Keratinocyte (primary cell): ENCODE data around the gene REPIN1.

ENCODE experiments used
- EZH2 ChIP-seq: IDR thresholded peaks from one replicate; pipeline ENCODE4 v1.6.1; 2012; ENCODE audit warnings: inconsistent platforms, mild to moderate bottlenecking, low read length, moderate library complexity
- TF ChIP-seq, protein P1 (sequence below), 3 experiments: IDR thresholded peaks in 1 of 3; conservative IDR thresholded peaks in 1 of 3; optimal IDR thresholded peaks in 1 of 3; 2 replicates in 2 of 3; 3 replicates in 1 of 3; pipeline versions ENCODE3 to v1.5.1; 2011; ENCODE audit warnings: low read length in 3 of 3, mild to moderate bottlenecking in 3 of 3, moderate library complexity in 2 of 3, control low read depth in 1 of 3, inconsistent platforms in 1 of 3; ENCODE audit not compliant: insufficient read depth in 2 of 3; ENCODE audit errors: extremely low read depth in 1 of 3

DNA sequence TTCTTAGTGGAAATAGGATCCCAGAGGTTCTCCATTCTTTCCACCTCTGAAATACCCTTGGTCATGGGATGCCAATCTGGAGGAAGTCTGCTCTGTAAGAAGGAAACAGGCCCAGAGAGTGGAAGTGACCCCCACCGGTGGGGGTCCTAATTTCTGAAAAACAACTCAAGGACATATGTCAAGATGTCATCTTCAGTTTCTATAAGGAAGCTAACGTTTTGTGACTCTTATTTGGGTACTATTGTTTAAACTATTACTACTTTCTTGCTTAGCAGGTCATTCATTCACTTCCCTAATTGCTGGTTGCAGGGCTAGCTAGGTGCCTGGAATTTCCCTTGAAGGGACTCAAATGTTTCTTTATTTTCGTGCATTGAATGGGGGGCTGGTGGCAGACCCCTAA is 8.6 kb downstream of the REPIN1 start:
- TF ChIP-seq, protein P1, sequence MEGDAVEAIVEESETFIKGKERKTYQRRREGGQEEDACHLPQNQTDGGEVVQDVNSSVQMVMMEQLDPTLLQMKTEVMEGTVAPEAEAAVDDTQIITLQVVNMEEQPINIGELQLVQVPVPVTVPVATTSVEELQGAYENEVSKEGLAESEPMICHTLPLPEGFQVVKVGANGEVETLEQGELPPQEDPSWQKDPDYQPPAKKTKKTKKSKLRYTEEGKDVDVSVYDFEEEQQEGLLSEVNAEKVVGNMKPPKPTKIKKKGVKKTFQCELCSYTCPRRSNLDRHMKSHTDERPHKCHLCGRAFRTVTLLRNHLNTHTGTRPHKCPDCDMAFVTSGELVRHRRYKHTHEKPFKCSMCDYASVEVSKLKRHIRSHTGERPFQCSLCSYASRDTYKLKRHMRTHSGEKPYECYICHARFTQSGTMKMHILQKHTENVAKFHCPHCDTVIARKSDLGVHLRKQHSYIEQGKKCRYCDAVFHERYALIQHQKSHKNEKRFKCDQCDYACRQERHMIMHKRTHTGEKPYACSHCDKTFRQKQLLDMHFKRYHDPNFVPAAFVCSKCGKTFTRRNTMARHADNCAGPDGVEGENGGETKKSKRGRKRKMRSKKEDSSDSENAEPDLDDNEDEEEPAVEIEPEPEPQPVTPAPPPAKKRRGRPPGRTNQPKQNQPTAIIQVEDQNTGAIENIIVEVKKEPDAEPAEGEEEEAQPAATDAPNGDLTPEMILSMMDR (optimal IDR thresholded peaks at IDR 0.05 in 1 of 3, IDR thresholded peaks at IDR 0.05 in 1 of 3, conservative IDR thresholded peaks at IDR 0.05 in 1 of 3; ENCODE audit: extremely low read depth in 1 of 3, insufficient read depth in 2 of 3, low read length in 3 of 3): no peak
- TF ChIP-seq EZH2: no peak
